Activated CD8-positive, alpha-beta memory T cell treated with anti-CD3 and anti-CD28 coated beads for 4 hours (primary cell): ENCODE results near the gene GNPTAB.

Source experiments
- DNase-seq, 2 donors: peaks; one replicate each; pipeline ENCODE4 v3.0.0-alpha.2; 2020; ENCODE audit warnings: low read depth in 2 of 2

Gene GNPTAB

DNA sequence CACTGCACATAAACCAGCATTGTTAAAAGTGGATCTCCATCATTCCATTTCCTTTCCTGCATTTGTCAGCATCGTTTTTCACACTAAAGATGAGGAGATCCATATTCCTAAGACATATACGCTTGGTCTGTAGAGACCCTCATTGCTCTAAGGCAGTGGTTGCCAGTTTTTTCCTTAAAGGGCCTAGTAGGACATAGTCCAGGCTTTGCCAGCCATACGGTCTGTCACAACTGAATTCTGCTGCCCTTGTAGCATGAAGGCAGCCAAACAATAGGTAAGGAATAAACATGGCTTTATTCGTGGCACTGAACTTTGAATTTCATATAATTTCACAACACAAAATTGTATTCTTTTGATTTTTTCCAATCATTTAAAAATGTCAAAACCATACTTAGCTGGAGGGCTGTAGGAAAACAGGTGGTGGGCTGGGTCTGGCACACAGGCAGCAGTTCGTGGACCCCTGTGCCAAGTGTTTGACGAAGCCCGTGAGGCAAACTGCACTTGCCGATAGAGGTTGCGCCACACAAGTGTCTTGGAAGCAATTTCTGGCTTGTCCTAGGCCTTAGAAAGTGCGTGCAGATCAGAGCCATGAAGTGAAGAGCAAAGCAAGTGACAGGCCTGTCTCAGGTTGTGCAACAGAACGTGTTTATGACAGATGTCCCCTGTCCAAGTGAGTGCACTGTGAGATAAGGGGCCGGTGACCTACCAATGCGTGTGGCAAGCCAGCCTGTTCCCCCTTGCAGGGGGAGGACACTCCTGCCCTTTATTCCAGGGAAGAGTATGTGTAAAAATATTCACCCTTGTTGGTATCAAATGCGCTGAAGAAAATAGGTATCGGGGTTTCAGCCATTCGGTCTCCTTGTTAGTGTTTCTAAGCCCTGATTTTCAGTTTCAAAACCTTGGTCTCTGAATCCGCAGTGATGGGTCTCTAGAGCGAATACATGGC, 134.2 kb downstream of the GNPTAB start:
- no peak for DNase-seq

DNA sequence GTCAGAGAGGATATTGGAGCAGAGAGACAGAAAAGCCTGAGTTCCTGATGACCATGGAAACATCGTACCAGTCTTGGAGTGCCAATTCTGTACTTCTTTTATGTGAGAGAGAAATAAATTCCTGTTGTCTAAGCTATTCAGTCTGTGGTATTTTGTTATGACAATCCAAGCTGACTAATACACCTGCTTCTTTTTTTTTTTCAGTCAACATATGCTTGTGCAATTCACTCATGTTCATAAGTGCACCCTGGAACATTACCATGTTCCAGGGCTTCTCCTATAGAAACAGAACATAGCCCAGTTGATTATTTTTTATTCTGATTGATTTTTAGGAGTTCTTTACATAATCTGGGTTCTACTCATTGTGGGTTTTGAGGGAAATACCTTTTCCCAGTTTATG, 135.1 kb downstream of the GNPTAB start:
- no peak for DNase-seq
